MCF 10A (cell line): ENCODE measurements around the gene LSP1. TPM values are rescaled to one million over a fixed set of nuclear protein-coding genes. Genes with fewer than 3 reads are reported as not detected.

Experiments used
- BruUV-seq: library from RNA; stranded (reverse); fragments of 400-500 nt; replicated peaks from 2 replicates; lab custom pipeline; 2021; lab: Mats Ljungman, UMichigan
- CTCF ChIA-PET: fragments of 300-600 bp; sonication (Branson Sonifier 250); formaldehyde crosslinking; extraction: SDS; loops from one replicate; lab custom pipeline; 2021; ENCODE audit warnings: antibody characterized with exemption, inconsistent platforms; lab: Yijun Ruan, JAX
- POLR2A ChIA-PET: fragments of 300-600, 350-650 bp; sonication (Branson Sonifier 250); formaldehyde crosslinking; extraction: SDS; loops from one replicate; lab custom pipeline; 2020; ENCODE audit warnings: antibody characterized with exemption, inconsistent platforms; lab: Yijun Ruan, JAX
- DNase-seq: peaks from one replicate; pipeline ENCODE4 v3.0.0-alpha.2; 2018; ENCODE audit not compliant: unreplicated experiment
- H3K27ac Mint-ChIP-seq: one replicate; pipeline ENCODE4 v1.8.0; 2022; ENCODE audit warnings: mild to moderate bottlenecking, low read depth, mixed read lengths; ENCODE audit not compliant: unreplicated experiment
- H3K27me3 Mint-ChIP-seq: one replicate; pipeline ENCODE4 v1.8.0; 2022; ENCODE audit warnings: mixed read lengths; ENCODE audit not compliant: insufficient read depth, unreplicated experiment
- H3K36me3 Mint-ChIP-seq: one replicate; pipeline ENCODE4 v1.8.0; 2022; ENCODE audit warnings: mild to moderate bottlenecking, moderate library complexity, mixed read lengths; ENCODE audit not compliant: insufficient read depth, unreplicated experiment
- H3K4me1 Mint-ChIP-seq: one replicate; pipeline ENCODE4 v1.8.0; 2022; ENCODE audit warnings: mixed read lengths; ENCODE audit not compliant: insufficient read depth, unreplicated experiment
- H3K4me3 Mint-ChIP-seq: one replicate; pipeline ENCODE4 v1.8.0; 2022; ENCODE audit warnings: mild to moderate bottlenecking, moderate library complexity, mixed read lengths; ENCODE audit not compliant: unreplicated experiment
- H3K9me3 Mint-ChIP-seq: one replicate; pipeline ENCODE4 v1.8.0; 2022; ENCODE audit warnings: mixed read lengths; ENCODE audit not compliant: unreplicated experiment
- intact Hi-C: fragments of 100-400 bp; cut with micrococcal nuclease; formaldehyde crosslinking; loops from 2 replicates; pipeline ENCODE4 v1.14.1; 2022
- total RNA-seq: library from RNA; stranded (reverse); gene quantifications from 2 replicates; pipeline ENCODE4 v1.2.3, GENCODE V29; 2022
- TF ChIP-seq, protein P1 (sequence below): fragments of 200-600 bp; IDR thresholded peaks from one replicate; pipeline ENCODE4 v1.8.0; 2022; ENCODE audit warnings: antibody characterized with exemption, mild to moderate bottlenecking; ENCODE audit not compliant: unreplicated experiment

Gene LSP1
- total RNA-seq, 1 experiment from 2014 or later, result 3.7 TPM

DNA sequence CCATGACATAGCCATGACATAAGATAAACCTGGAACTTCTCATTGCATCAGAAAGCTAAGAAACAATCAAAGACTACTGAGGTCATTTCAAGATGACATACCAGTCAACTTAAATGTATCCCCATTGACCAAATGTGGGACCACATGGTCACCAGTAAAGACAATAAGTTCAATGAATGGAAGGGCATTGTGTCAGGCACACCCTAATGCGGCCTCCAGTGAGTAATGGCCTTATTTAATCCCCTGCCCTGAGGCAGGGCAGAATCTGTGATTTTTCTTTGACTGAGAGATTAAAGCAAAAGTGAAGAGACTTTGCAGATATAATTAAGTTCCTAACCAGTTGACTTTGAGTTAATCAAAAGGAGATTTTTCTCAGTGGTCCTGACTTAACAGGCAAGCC, 35.4 kb upstream of the LSP1 start:
- H3K36me3 Mint-ChIP-seq, result no peaks in the 10 kb centered on the region
- no peak overlapping the region for H3K27ac Mint-ChIP-seq
- intact Hi-C loops, result no loop called here
- ChIA-PET CTCF (interaction anchor here (1.5 kb wide), 1 partner anchor 15 kb away, joined by 4 read pairs; no protein-coding TSS in a partner anchor), POLR2A (interaction anchor here (1.2 to 1.5 kb wide), 2 partner anchors 17 to 45 kb away, joined by 3 to 5 read pairs; no protein-coding TSS in a partner anchor)
- no TSS peak for BruUV-seq
- no peak for DNase-seq
- TF ChIP-seq, protein P1, sequence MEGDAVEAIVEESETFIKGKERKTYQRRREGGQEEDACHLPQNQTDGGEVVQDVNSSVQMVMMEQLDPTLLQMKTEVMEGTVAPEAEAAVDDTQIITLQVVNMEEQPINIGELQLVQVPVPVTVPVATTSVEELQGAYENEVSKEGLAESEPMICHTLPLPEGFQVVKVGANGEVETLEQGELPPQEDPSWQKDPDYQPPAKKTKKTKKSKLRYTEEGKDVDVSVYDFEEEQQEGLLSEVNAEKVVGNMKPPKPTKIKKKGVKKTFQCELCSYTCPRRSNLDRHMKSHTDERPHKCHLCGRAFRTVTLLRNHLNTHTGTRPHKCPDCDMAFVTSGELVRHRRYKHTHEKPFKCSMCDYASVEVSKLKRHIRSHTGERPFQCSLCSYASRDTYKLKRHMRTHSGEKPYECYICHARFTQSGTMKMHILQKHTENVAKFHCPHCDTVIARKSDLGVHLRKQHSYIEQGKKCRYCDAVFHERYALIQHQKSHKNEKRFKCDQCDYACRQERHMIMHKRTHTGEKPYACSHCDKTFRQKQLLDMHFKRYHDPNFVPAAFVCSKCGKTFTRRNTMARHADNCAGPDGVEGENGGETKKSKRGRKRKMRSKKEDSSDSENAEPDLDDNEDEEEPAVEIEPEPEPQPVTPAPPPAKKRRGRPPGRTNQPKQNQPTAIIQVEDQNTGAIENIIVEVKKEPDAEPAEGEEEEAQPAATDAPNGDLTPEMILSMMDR, result no peak
- H3K4me1 Mint-ChIP-seq, result peaks cover 18% of the 10 kb centered on the region
- no peak overlapping the region for H3K4me3 Mint-ChIP-seq
- no peaks in the 10 kb centered on the region for H3K27me3 Mint-ChIP-seq
- H3K9me3 Mint-ChIP-seq, result peaks cover 13% of the 10 kb centered on the region

GRCh38 chr11:1819074-1819473, 33.8 kb upstream of the LSP1 start:
- DNase-seq, result no peak
- TF ChIP-seq, protein P1, result no peak
- intact Hi-C loops, result no loop called here
- H3K36me3 Mint-ChIP-seq, result no peaks in the 10 kb centered on the region
- BruUV-seq, result no TSS peak
- ChIA-PET POLR2A (interaction anchor here (0.8 to 2.4 kb wide), 2 partner anchors 14 to 48 kb away, joined by 3 to 17 read pairs; no protein-coding TSS in a partner anchor), CTCF (interaction anchor here (0.6 to 1.8 kb wide), 4 partner anchors 18 to 166 kb away, joined by 3 to 8 read pairs (median 4); no protein-coding TSS in a partner anchor)
- H3K4me3 Mint-ChIP-seq, result no peak overlapping the region
- H3K9me3 Mint-ChIP-seq, result peaks cover 13% of the 10 kb centered on the region
- H3K27me3 Mint-ChIP-seq, result no peaks in the 10 kb centered on the region
- H3K4me1 Mint-ChIP-seq, result peaks cover 18% of the 10 kb centered on the region
- H3K27ac Mint-ChIP-seq, result no peak overlapping the region

GRCh38 chr11:1820463-1821325, 32.2 kb upstream of the LSP1 start:
- Mint-ChIP-seq H3K4me1 (peaks cover 18% of the 10 kb centered on the region), H3K4me3 (no peak overlapping the region), H3K27ac (peak overlapping the region; percentile 1), H3K27me3 (no peaks in the 10 kb centered on the region), H3K9me3 (peaks cover 13% of the 10 kb centered on the region), H3K36me3 (no peaks in the 10 kb centered on the region)
- TF ChIP-seq, protein P1, result no peak
- CTCF ChIA-PET, result interaction anchor here (0.9 to 1.1 kb wide), 2 partner anchors 12 to 168 kb away, joined by 3 to 5 read pairs; no protein-coding TSS in a partner anchor
- DNase-seq, result peak; percentile 58
- BruUV-seq, result no TSS peak
- intact Hi-C loops, result no loop called here
- POLR2A ChIA-PET, result interaction anchor here (0.5 to 2.4 kb wide), 12 partner anchors 9 to 81 kb away, joined by 3 to 17 read pairs (median 3); partner anchors contain the start of gene CTSD

- H3K27me3 Mint-ChIP-seq, result no peaks in the 10 kb centered on the region
- ChIA-PET CTCF (interaction anchor here (1.6 kb wide), 1 partner anchor 12 kb away, joined by 8 read pairs; no protein-coding TSS in a partner anchor), POLR2A (interaction anchor here (1.4 to 2.4 kb wide), 4 partner anchors 12 to 59 kb away, joined by 7 to 17 read pairs (median 12); partner anchors contain the start of gene CTSD)
- H3K4me3 Mint-ChIP-seq, result no peak overlapping the region
- H3K4me1 Mint-ChIP-seq, result peaks cover 22% of the 10 kb centered on the region
- peaks cover 13% of the 10 kb centered on the region for H3K9me3 Mint-ChIP-seq
- H3K27ac Mint-ChIP-seq, result peak overlapping the region; percentile 1
- DNase-seq, result no peak
- TF ChIP-seq, protein P1, result no peak
- H3K36me3 Mint-ChIP-seq, result no peaks in the 10 kb centered on the region
- intact Hi-C loops, result no loop called here
- BruUV-seq, result no TSS peak
Measured at GRCh38 chr11:1821562-1821961, 31.3 kb upstream of the LSP1 start.
